Neuronal stem cell (in vitro differentiated cells): ENCODE results near the gene UNC5C.

ENCODE experiments used
- DNase-seq: peaks from one replicate; pipeline ENCODE4 v3.0.0-alpha.2; 2013; ENCODE audit warnings: low spot score
- H2AFZ ChIP-seq: one replicate; pipeline ENCODE4 v1.6.1; 2013; ENCODE audit warnings: mild to moderate bottlenecking, low read length, inconsistent platforms
- H2AK5ac ChIP-seq: 2 replicates; pipeline ENCODE4 v1.6.1; 2013; ENCODE audit warnings: low read depth, mild to moderate bottlenecking, inconsistent platforms, low read length, moderate library complexity, mixed read lengths
- H2BK120ac ChIP-seq: 2 replicates; pipeline ENCODE4 v1.6.1; 2013; ENCODE audit warnings: low read depth, mild to moderate bottlenecking, inconsistent platforms, low read length, moderate library complexity, mixed read lengths
- H2BK12ac ChIP-seq: one replicate; pipeline ENCODE4 v1.6.1; 2013; ENCODE audit warnings: low read length, inconsistent platforms
- H2BK15ac ChIP-seq: 2 replicates; pipeline ENCODE4 v1.6.1; 2013; ENCODE audit warnings: mild to moderate bottlenecking, low read length, inconsistent platforms, mixed read lengths
- H2BK5ac ChIP-seq: one replicate; pipeline ENCODE4 v1.6.1; 2013; ENCODE audit warnings: inconsistent platforms, mild to moderate bottlenecking, low read length, moderate library complexity
- H3K14ac ChIP-seq: one replicate; pipeline ENCODE4 v1.6.1; 2013; ENCODE audit warnings: low read length, inconsistent platforms
- H3K18ac ChIP-seq: 2 replicates; pipeline ENCODE4 v1.6.1; 2013; ENCODE audit warnings: low read length, inconsistent platforms
- H3K23ac ChIP-seq: 2 replicates; pipeline ENCODE4 v1.6.1; 2013; ENCODE audit warnings: low read depth, mild to moderate bottlenecking, mixed read lengths, low read length, inconsistent platforms; ENCODE audit not compliant: poor library complexity
- H3K27ac ChIP-seq: replicated peaks from 3 replicates; pipeline ENCODE4 v1.5.1; 2013; ENCODE audit warnings: low read length, inconsistent platforms
- H3K27me3 ChIP-seq, 3 experiments: 2 replicates each; pipeline ENCODE4 v1.6.1; 2013; ENCODE audit warnings: low read length in 3 of 3, mild to moderate bottlenecking in 2 of 3, inconsistent platforms in 1 of 3, low read depth in 1 of 3, mixed read lengths in 1 of 3, moderate library complexity in 1 of 3; ENCODE audit not compliant: control insufficient read depth in 3 of 3, insufficient read depth in 3 of 3
- H3K36me3 ChIP-seq, 2 donors: replicated peaks in 1 of 2; 2 replicates each; pipeline ENCODE4 v1.6.1; 2013; ENCODE audit warnings: low read length in 2 of 2; ENCODE audit not compliant: control insufficient read depth in 2 of 2, insufficient read depth in 2 of 2
- H3K4ac ChIP-seq: 2 replicates; pipeline ENCODE4 v1.6.1; 2013; ENCODE audit warnings: inconsistent platforms, mild to moderate bottlenecking, low read length, moderate library complexity
- H3K4me1 ChIP-seq, 2 donors: 1 replicate in 1 of 2; 2 replicates in 1 of 2; pipeline ENCODE4 v1.6.1; 2013; ENCODE audit warnings: low read length in 2 of 2, low read depth in 1 of 2; ENCODE audit not compliant: control insufficient read depth in 2 of 2, insufficient read depth in 1 of 2
- H3K4me2 ChIP-seq: one replicate; pipeline ENCODE4 v1.6.1; 2013; ENCODE audit warnings: mild to moderate bottlenecking, low read length, inconsistent platforms; ENCODE audit not compliant: insufficient read depth, poor library complexity, severe bottlenecking
- H3K4me3 ChIP-seq, 2 donors: 2 replicates each; pipeline ENCODE4 v1.5.1; 2013; ENCODE audit warnings: low read length in 2 of 2, mild to moderate bottlenecking in 2 of 2, inconsistent platforms in 1 of 2, moderate library complexity in 1 of 2
- H3K79me1 ChIP-seq: one replicate; pipeline ENCODE4 v1.6.1; 2013; ENCODE audit warnings: low read depth, mild to moderate bottlenecking, inconsistent platforms, low read length, moderate library complexity
- H3K9ac ChIP-seq: one replicate; pipeline ENCODE4 v1.6.1; 2013; ENCODE audit warnings: mild to moderate bottlenecking, low read depth, low read length, inconsistent platforms; ENCODE audit not compliant: poor library complexity
- H3K9me3 ChIP-seq, 2 donors: replicated peaks in 1 of 2; 2 replicates each; pipeline versions ENCODE3 to v1.6.1; 2013; ENCODE audit warnings: low read length in 2 of 2, mild to moderate bottlenecking in 2 of 2, inconsistent platforms in 1 of 2, low read depth in 1 of 2, mixed read lengths in 1 of 2, moderate library complexity in 1 of 2; ENCODE audit not compliant: control insufficient read depth in 2 of 2, insufficient read depth in 1 of 2
- H4K8ac ChIP-seq: one replicate; pipeline ENCODE4 v1.6.1; 2013; ENCODE audit warnings: low read depth, mild to moderate bottlenecking, inconsistent platforms, low read length, moderate library complexity
- H4K91ac ChIP-seq: one replicate; pipeline ENCODE4 v1.6.1; 2013; ENCODE audit warnings: low read length, low read depth, mild to moderate bottlenecking, inconsistent platforms; ENCODE audit not compliant: poor library complexity
- WGBS, 2 donors: extraction: QIAGEN DNeasy Blood & Tissue Kit; methylation state at CpG; one replicate each; pipeline ENCODE4 v1.1.7; 2013; ENCODE audit warnings: missing lambda C conversion rate in 2 of 2, mixed read lengths in 1 of 2; ENCODE audit not compliant: insufficient read length in 2 of 2, insufficient replicate concordance in 1 of 2; ENCODE audit errors: extremely low coverage in 2 of 2; 5-methylcytosine and 5-hydroxymethylcytosine counted together

Gene UNC5C

DNA sequence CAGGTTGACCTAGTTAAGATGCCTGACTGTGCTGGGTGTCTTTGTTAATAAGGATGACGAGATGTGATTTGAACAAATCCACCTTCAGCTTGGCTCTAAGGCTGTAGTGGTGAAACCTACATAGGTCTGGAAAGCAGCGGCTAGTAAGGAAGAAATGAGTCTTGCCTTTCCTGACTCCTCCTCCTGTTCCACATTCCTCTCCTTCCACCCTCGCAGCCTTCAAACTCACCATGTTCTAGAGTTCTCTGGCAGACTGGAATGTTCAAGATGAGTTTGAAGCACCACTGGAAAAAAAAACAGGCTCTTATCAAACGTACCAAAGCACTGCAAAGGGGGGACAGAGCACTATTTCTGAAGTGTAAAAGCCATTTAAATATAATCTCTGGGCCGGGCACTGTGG lies 395.6 kb downstream of the UNC5C start:
- H3K4me2 ChIP-seq = no peak overlapping the region
- H2BK120ac ChIP-seq = no peak overlapping the region
- no peak overlapping the region for H2BK12ac ChIP-seq
- H3K18ac ChIP-seq = no peak overlapping the region
- no peak overlapping the region for H4K91ac ChIP-seq
- DNase-seq = no peak
- H3K23ac ChIP-seq = no peak overlapping the region
- no peak overlapping the region for H3K4ac ChIP-seq
- H3K14ac ChIP-seq = no peak overlapping the region
- WGBS, 2 donors = no CpG with 5 or more reads among the region's 5 CpGs
- H2AK5ac ChIP-seq = no peak overlapping the region
- H3K27ac ChIP-seq = no peak overlapping the region
- no peak overlapping the region for H2BK15ac ChIP-seq
- H2BK5ac ChIP-seq = no peak overlapping the region
- H3K4me1 ChIP-seq = peaks cover 0 to 3% of the 10 kb centered on the region in 2 donors
- no peak overlapping the region for H3K9ac ChIP-seq
- H2AFZ ChIP-seq = no peak overlapping the region
- H4K8ac ChIP-seq = no peak overlapping the region
- H3K9me3 ChIP-seq = no peaks in the 10 kb centered on the region
- H3K79me1 ChIP-seq = no peaks in the 10 kb centered on the region
- H3K36me3 ChIP-seq = peaks cover 0 to 99% of the 10 kb centered on the region in 2 donors
- H3K27me3 ChIP-seq = no peaks in the 10 kb centered on the region
- no peak overlapping the region for H3K4me3 ChIP-seq

DNA sequence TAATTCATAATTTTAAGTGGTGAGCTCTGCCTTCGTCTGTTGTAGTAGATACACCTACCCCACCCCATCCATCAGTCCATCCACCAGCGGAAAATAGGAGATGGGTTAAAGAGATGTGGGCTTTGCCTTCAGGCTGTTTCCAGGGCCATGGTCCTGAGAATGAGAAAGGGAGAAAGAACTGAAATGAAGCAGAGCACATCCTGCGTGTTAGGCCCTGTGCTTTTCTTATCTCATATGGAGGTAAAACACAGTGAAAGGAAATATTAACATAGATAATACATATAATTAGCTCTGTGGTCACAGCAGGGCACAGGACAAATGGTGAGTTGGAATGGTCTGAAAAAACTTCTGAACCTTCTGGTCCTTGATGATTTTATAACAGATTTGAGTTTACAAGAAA lies 397.5 kb downstream of the UNC5C start:
- Histone ChIP-seq H3K9me3 (no peaks in the 10 kb centered on the region), H2AFZ (no peak overlapping the region), H4K8ac (no peak overlapping the region), H2BK12ac (no peak overlapping the region), H3K27ac (no peak overlapping the region), H3K4me3 (no peak overlapping the region), H3K79me1 (no peaks in the 10 kb centered on the region), H3K18ac (no peak overlapping the region), H2BK5ac (no peak overlapping the region), H3K14ac (no peak overlapping the region), H3K23ac (no peak overlapping the region), H3K4ac (no peak overlapping the region), H3K27me3 (no peaks in the 10 kb centered on the region), H2BK15ac (no peak overlapping the region), H3K4me1 (no peaks in the 10 kb centered on the region), H3K9ac (no peak overlapping the region), H3K4me2 (no peak overlapping the region), H2BK120ac (no peak overlapping the region), H4K91ac (no peak overlapping the region), H2AK5ac (no peak overlapping the region), H3K36me3 (peaks cover 0 to 97% of the 10 kb centered on the region in 2 donors)
- no CpG with 5 or more reads among the region's 3 CpGs for WGBS, 2 donors
- no peak for DNase-seq

DNA sequence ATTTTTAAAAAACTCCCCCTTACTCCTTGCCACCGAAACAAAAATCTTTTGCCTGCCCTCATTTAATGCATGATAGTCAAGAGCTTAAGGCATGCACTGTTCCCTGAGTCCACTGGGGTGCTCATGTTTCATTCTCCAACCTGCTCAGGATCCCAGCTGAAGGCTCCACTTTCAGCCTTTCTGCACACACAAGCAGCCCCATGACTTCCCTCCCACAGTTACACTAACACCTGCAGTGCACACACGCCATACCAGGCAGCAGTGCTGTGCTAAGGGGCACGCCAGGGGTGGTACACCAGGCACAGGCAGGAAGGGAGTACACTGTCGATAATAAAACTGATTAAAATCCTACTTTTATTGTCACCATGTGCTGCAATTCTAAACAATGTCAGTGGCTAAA lies 405.8 kb downstream of the UNC5C start:
- Histone ChIP-seq H3K27ac (no peak overlapping the region), H2AFZ (no peak overlapping the region), H3K79me1 (no peaks in the 10 kb centered on the region), H4K8ac (no peak overlapping the region), H2BK120ac (no peak overlapping the region), H3K36me3 (peaks cover 0 to 85% of the 10 kb centered on the region in 2 donors), H3K9me3 (peaks cover 2 to 18% of the 10 kb centered on the region in 2 donors), H3K4me1 (peaks cover 0 to 3% of the 10 kb centered on the region in 2 donors), H3K4ac (no peak overlapping the region), H3K9ac (peak overlapping the region; percentile 38), H2BK5ac (no peak overlapping the region), H3K4me3 (no peak overlapping the region), H3K4me2 (no peak overlapping the region), H2BK15ac (no peak overlapping the region), H3K14ac (peak overlapping the region; percentile 40), H2BK12ac (no peak overlapping the region), H2AK5ac (no peak overlapping the region), H3K27me3 (no peaks in the 10 kb centered on the region), H4K91ac (no peak overlapping the region), H3K18ac (peak overlapping the region; percentile 20), H3K23ac (no peak overlapping the region)
- WGBS, 2 donors = no CpG with 5 or more reads among the region's 4 CpGs
- DNase-seq = no peak

DNA sequence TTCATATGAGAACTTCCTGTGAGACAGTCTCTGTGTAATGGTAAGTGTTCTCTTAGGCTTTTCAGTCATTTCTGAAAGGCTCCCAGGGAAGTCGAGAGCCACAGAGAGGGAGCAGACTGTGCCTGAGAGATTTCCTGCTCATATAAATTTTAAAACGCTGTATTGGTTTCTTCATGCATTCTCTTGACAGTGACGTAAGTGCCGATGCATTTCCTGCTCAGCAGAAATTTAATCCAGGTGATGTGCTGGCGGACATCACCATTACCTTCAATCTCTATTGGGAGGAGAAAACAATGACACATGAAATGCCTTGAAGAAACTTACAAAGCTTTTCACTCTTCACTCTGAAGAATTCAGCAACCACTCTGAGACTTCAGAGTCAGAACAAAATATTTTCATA lies 407.4 kb downstream of the UNC5C start:
- no CpG with 5 or more reads among the region's 5 CpGs for WGBS, 2 donors
- H3K4me2 ChIP-seq = no peak overlapping the region
- no peak overlapping the region for H3K18ac ChIP-seq
- H3K4me3 ChIP-seq = no peak overlapping the region
- no peak overlapping the region for H2BK5ac ChIP-seq
- H3K9me3 ChIP-seq = peaks cover 2 to 18% of the 10 kb centered on the region in 2 donors
- no peak overlapping the region for H3K27ac ChIP-seq
- H3K4me1 ChIP-seq = peaks cover 0 to 3% of the 10 kb centered on the region in 2 donors
- H2AFZ ChIP-seq = no peak overlapping the region
- H3K27me3 ChIP-seq = no peaks in the 10 kb centered on the region
- no peak overlapping the region for H2AK5ac ChIP-seq
- H2BK120ac ChIP-seq = no peak overlapping the region
- no peak overlapping the region for H4K91ac ChIP-seq
- H3K9ac ChIP-seq = no peak overlapping the region
- H3K14ac ChIP-seq = no peak overlapping the region
- no peak overlapping the region for H4K8ac ChIP-seq
- H2BK12ac ChIP-seq = no peak overlapping the region
- H3K36me3 ChIP-seq = peaks cover 0 to 72% of the 10 kb centered on the region in 2 donors
- H3K79me1 ChIP-seq = no peaks in the 10 kb centered on the region
- no peak overlapping the region for H3K23ac ChIP-seq
- no peak for DNase-seq
- no peak overlapping the region for H3K4ac ChIP-seq
- no peak overlapping the region for H2BK15ac ChIP-seq
